PC-9 (cell line): ENCODE results near the gene MYD88. TPM values are rescaled to one million over a fixed set of nuclear protein-coding genes. Genes with fewer than 3 reads are reported as not detected.

Experiments
- BruUV-seq: library from RNA; stranded (reverse); fragments of 400-500 nt; replicated peaks from 2 replicates; lab custom pipeline; 2021; lab: Mats Ljungman, UMichigan
- CTCF ChIA-PET: fragments of 300-600 bp; sonication (Branson Sonifier 250); formaldehyde crosslinking; loops from one replicate; lab custom pipeline; 2022; ENCODE audit warnings: antibody characterized with exemption; lab: Charles Lee
- POLR2A ChIA-PET: fragments of 300-600 bp; sonication (Branson Sonifier 250); formaldehyde crosslinking; loops from one replicate; lab custom pipeline; 2022; ENCODE audit warnings: antibody characterized with exemption; ENCODE audit not compliant: unreplicated experiment; lab: Charles Lee
- DNase-seq, 2 experiments: peaks; one replicate each; pipeline versions ENCODE4 v3.0.0 to v3.0.0-alpha.2; 2015 to 2022; ENCODE audit warnings: mixed read lengths in 1 of 2
- H2AFZ ChIP-seq: fragments of 200-600 bp; sonication (generic); 2 replicates; pipeline ENCODE4 v1.8.1; 2017; ENCODE audit warnings: antibody characterized with exemption
- H3F3A ChIP-seq: fragments of 200-600 bp; sonication (generic); 2 replicates; pipeline ENCODE4 v1.8.1; 2017; ENCODE audit warnings: antibody characterized with exemption, mild to moderate bottlenecking, low read depth; ENCODE audit not compliant: insufficient read depth
- H3K27ac ChIP-seq: fragments of 200-600 bp; sonication (generic); 2 replicates; pipeline ENCODE4 v1.6.1; 2016; ENCODE audit warnings: mixed run types
- H3K27me3 ChIP-seq: fragments of 200-600 bp; sonication (generic); 2 replicates; pipeline ENCODE4 v1.6.1; 2016; ENCODE audit warnings: low read depth, mixed run types; ENCODE audit not compliant: insufficient read depth
- H3K36me3 ChIP-seq: fragments of 200-600 bp; sonication (generic); 2 replicates; pipeline ENCODE4 v1.6.1; 2016; ENCODE audit warnings: low read depth, mixed run types
- H3K4me1 ChIP-seq: fragments of 200-600 bp; sonication (generic); replicated peaks from 2 replicates; pipeline ENCODE4 v1.6.1; 2016; ENCODE audit warnings: mixed run types; ENCODE audit not compliant: insufficient read depth
- H3K4me2 ChIP-seq: fragments of 200-600 bp; sonication (generic); 2 replicates; pipeline ENCODE4 v1.6.1; 2017; ENCODE audit warnings: mixed run types
- H3K4me3 ChIP-seq: fragments of 200-600 bp; sonication (generic); 2 replicates; pipeline ENCODE4 v1.6.1; 2016; ENCODE audit warnings: mixed run types
- H3K79me2 ChIP-seq: fragments of 200-600 bp; sonication (generic); 2 replicates; pipeline ENCODE4 v1.6.1; 2017; ENCODE audit warnings: low read depth, mixed run types
- H3K9me2 ChIP-seq: fragments of 200-600 bp; sonication (generic); 2 replicates; pipeline ENCODE4 v1.8.1; 2017; ENCODE audit warnings: mild to moderate bottlenecking; ENCODE audit not compliant: insufficient read depth
- H3K9me3 ChIP-seq: fragments of 200-600 bp; sonication (generic); 2 replicates; pipeline ENCODE4 v1.8.1; 2016; ENCODE audit warnings: low read depth; ENCODE audit not compliant: insufficient read depth
- H4K20me1 ChIP-seq: fragments of 200-600 bp; sonication (generic); 2 replicates; pipeline ENCODE4 v1.8.1; 2017; ENCODE audit not compliant: insufficient read depth
- CTCF ChIP-seq: fragments of 200-600 bp; sonication (generic); conservative IDR thresholded peaks from 2 replicates; pipeline ENCODE4 v1.6.1; 2017; ENCODE audit warnings: mixed run types, antibody characterized with exemption, mild to moderate bottlenecking, moderate library complexity
- EZH2 ChIP-seq: fragments of 200-600 bp; sonication (generic); IDR thresholded peaks from 2 replicates; pipeline ENCODE4 v1.8.0; 2017; ENCODE audit warnings: antibody characterized with exemption, low read depth
- intact Hi-C: fragments of 100-400 bp; cut with micrococcal nuclease; formaldehyde crosslinking; loops from one replicate; pipeline ENCODE4 v1.10.0; 2022; ENCODE audit not compliant: unreplicated experiment
- total RNA-seq: library from RNA; stranded (reverse); gene quantifications from 2 replicates; pipeline ENCODE4 v1.2.3, GENCODE V29; 2021

The MYD88 gene
- total RNA-seq, 1 experiment from 2014 or later: 25.0 TPM

DNA sequence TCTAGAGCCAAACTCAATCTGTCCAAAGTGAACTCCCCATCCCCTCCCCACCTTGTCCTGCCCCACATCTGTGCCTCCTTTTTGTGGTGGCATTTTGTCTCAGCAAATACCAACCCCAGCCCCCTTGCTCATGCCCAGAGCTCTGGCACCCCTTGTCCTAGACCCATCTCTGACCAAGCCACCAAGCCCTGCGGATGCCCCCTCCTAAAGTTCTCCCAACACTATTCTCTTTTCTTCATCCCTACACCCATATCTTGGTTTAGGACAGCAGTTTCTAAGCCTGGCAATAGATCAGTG lies 19.3 kb upstream of the MYD88 start:
- Histone ChIP-seq H2AFZ (no peak overlapping the region), H3K4me3 (no peak overlapping the region), H3K79me2 (no peaks in the 10 kb centered on the region), H4K20me1 (no peaks in the 10 kb centered on the region), H3K9me3 (no peaks in the 10 kb centered on the region), H3K4me2 (no peak overlapping the region), H3K36me3 (no peaks in the 10 kb centered on the region), H3K9me2 (no peaks in the 10 kb centered on the region), H3K4me1 (no peaks in the 10 kb centered on the region), H3K27ac (no peak overlapping the region), H3K27me3 (no peaks in the 10 kb centered on the region), H3F3A (no peaks in the 10 kb centered on the region)
- intact Hi-C loops: loop anchor here (5.0 kb wide), 2 partner anchors 228 to 262 kb away; partner anchors contain the start of gene XYLB
- ChIA-PET CTCF (interaction anchor here (0.6 to 1.3 kb wide), 2 partner anchors 95 to 96 kb away, joined by 3 to 7 read pairs; no protein-coding TSS in a partner anchor), POLR2A (no interaction called here)
- no peak for DNase-seq
- TF ChIP-seq CTCF: no peak
- no peak for TF ChIP-seq EZH2
- no TSS peak for BruUV-seq

DNA sequence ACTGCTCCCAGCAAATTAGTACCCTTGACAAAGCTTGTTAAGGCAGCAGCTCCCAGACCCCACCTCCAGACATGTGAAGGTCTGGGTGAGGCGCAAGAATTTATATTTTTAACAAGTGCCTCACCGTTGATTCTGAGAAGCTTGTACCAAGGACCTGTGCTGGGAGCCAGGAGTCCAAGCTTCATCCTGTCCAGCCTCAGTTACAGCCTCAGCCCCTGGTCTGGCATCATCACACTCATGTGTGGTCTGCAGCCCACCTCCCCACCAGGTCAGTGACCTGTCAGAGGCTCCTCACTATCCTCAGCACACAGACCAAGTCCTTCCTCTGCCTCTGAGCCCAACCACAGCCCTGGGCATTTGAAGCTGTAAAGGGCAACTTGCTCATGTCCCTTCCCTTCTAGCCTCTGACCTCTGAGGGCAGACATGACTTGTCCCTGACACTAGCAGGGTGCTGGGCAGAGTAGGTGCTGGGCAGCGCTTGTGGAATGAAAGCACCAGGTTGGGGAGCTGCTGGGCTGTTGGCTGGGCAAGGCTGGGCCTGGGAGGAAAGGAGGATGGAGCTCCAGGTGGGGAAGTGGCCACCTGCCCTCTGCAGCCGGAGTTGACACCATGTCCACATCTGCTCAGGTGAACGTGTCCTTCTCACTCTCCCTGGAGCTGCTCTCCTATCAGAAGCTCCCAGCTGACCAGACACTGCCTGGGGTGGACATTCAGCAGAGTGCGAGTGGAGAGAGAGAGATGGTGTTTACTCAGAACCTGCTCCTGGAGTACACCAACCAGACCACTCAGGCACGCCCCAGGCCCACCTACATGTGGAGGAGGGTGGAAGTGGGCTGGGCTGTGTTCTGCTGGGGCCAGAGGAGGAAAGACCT lies 18.4 kb upstream of the MYD88 start:
- H3K36me3 ChIP-seq: no peaks in the 10 kb centered on the region
- TF ChIP-seq EZH2: no peak
- TF ChIP-seq CTCF: no peak
- intact Hi-C loops: loop anchor here (5.0 kb wide), 2 partner anchors 227 to 263 kb away; partner anchors contain the start of gene XYLB

GRCh38 chr3:38120693-38121450 lies 17.6 kb upstream of the MYD88 start:
- no TSS peak for BruUV-seq
- TF ChIP-seq EZH2 (no peak), CTCF (no peak)
- Histone ChIP-seq H3K9me2 (no peaks in the 10 kb centered on the region), H3K4me1 (no peaks in the 10 kb centered on the region), H3K4me3 (no peak overlapping the region), H3K27me3 (no peaks in the 10 kb centered on the region), H3K36me3 (no peaks in the 10 kb centered on the region), H3K4me2 (no peak overlapping the region), H4K20me1 (no peaks in the 10 kb centered on the region), H2AFZ (no peak overlapping the region), H3K27ac (no peak overlapping the region), H3K79me2 (no peaks in the 10 kb centered on the region), H3F3A (no peaks in the 10 kb centered on the region), H3K9me3 (no peaks in the 10 kb centered on the region)
- DNase-seq: no peak
- CTCF ChIA-PET: interaction anchor here (0.6 kb wide), 1 partner anchor 239 kb away, joined by 12 read pairs; no protein-coding TSS in a partner anchor
- POLR2A ChIA-PET: no interaction called here
- intact Hi-C loops: no loop called here

More for the DNA sequence above, 18.4 kb upstream of the MYD88 start:
- Histone ChIP-seq H3K4me3 (no peak overlapping the region), H3K9me2 (no peaks in the 10 kb centered on the region), H3K4me1 (no peaks in the 10 kb centered on the region), H4K20me1 (no peaks in the 10 kb centered on the region), H3K27me3 (no peaks in the 10 kb centered on the region), H3K4me2 (no peak overlapping the region), H3F3A (no peaks in the 10 kb centered on the region), H2AFZ (no peak overlapping the region), H3K27ac (no peak overlapping the region), H3K9me3 (no peaks in the 10 kb centered on the region), H3K79me2 (no peaks in the 10 kb centered on the region)
- CTCF ChIA-PET: interaction anchor here (0.6 to 1.3 kb wide), 2 partner anchors 94 to 239 kb away, joined by 3 to 12 read pairs; no protein-coding TSS in a partner anchor
- no peak for DNase-seq
- no TSS peak for BruUV-seq
- POLR2A ChIA-PET: interaction anchor here (0.6 kb wide), 1 partner anchor 50 kb away, joined by 3 read pairs; no protein-coding TSS in a partner anchor
